Ovary (tissue), 9 donors: Measurements from ENCODE around the gene RPL36A. TPM values are rescaled to one million over a fixed set of nuclear protein-coding genes. Genes with fewer than 3 reads are reported as not detected.

ENCODE experiments used
- DNase-seq, 5 donors: peaks; one replicate each; pipeline ENCODE4 v3.0.0-alpha.2; 2019 to 2020
- H3K27ac ChIP-seq, 2 donors: fragments of 200-600 bp; one replicate each; pipeline versions ENCODE4 v1.5.1 to v1.8.0; 2019 to 2022
- H3K27me3 ChIP-seq: fragments of 200-600 bp; one replicate; pipeline ENCODE4 v1.8.0; 2022
- H3K36me3 ChIP-seq: fragments of 200-600 bp; sonication (generic); one replicate; pipeline ENCODE4 v1.5.1; 2019
- H3K4me1 ChIP-seq: one replicate; pipeline ENCODE4 v1.8.1; 2013; ENCODE audit warnings: mild to moderate bottlenecking, moderate library complexity; ENCODE audit not compliant: insufficient read depth
- H3K4me3 ChIP-seq: fragments of 200-600 bp; sonication (generic); one replicate; pipeline ENCODE4 v1.5.1; 2017
- H3K9me3 ChIP-seq, 2 donors: fragments of 200-600 bp in 1 of 2; sonication (generic) in 1 of 2; one replicate each; pipeline versions ENCODE4 v1.5.1 to v1.8.1; 2013 to 2019; ENCODE audit warnings: mild to moderate bottlenecking in 1 of 2, moderate library complexity in 1 of 2
- EP300 ChIP-seq: sonication (generic); formaldehyde crosslinking; IDR thresholded peaks from one replicate; pipeline ENCODE4 v1.6.1; 2017; ENCODE audit warnings: antibody characterized with exemption
- POLR2A ChIP-seq: fragments of 450-650 bp; IDR thresholded peaks from one replicate; pipeline ENCODE4 v1.6.1; 2017; ENCODE audit warnings: antibody characterized with exemption, mild to moderate bottlenecking, moderate library complexity
- WGBS, 3 donors: extraction: QIAGEN DNeasy Blood & Tissue Kit in 1 of 3; methylation state at CpG; one replicate each; pipeline versions ENCODE4 v1.1.5 to v1.1.7; 2013 to 2017; 5-methylcytosine and 5-hydroxymethylcytosine counted together
- intact Hi-C, 4 donors: fragments of 100-400 bp; cut with DNase I; formaldehyde crosslinking; loops; one replicate each; pipeline versions ENCODE4 v1.11.0 to v1.15.1; 2022 to 2023
- polyA plus RNA-seq, 2 donors: library from polyadenylated mRNA; stranded (reverse); fragments of 200-250 nt in 1 of 2; fragments of 350-450 nt in 1 of 2; fragmentation: Illumina TruSeq in 1 of 2; extraction: RNeasy Lipid Tissue Mini Kit (QIAGEN cat#74804) in 1 of 2; gene quantifications; one replicate each; pipeline ENCODE4 v1.2.3, GENCODE V29; 2013 to 2014
- total RNA-seq, 7 donors: library from RNA; depleted of rRNA in 2 of 7; stranded (reverse); fragments of >200 nt in 2 of 7; fragmentation: NEBNext Ultra II Directional in 3 of 7; extraction: Animal tissue kit (Norgen Biotek cat#: 25700) in 3 of 7; gene quantifications; one replicate each; pipeline versions ENCODE4 v1.1.0 to v1.2.4, GENCODE V29; 2016 to 2023
- TF ChIP-seq, protein P1 (sequence below), 3 donors: fragments of 450-650 bp in 2 of 3; fragments of 200-600 bp in 1 of 3; IDR thresholded peaks; one replicate each; pipeline versions ENCODE4 v1.5.1 to v1.8.0; 2016 to 2022; ENCODE audit warnings: antibody characterized with exemption in 3 of 3, mild to moderate bottlenecking in 1 of 3
- donor health status: DM: no; HTN: no; CAD: no; lungs with moderate emphysema.
- donor health status: DM: no; HTN: no; CAD: no.
- donor health status: Bipolar disorder and iron deficiency.
- donor health status: DM: yes; HTN: yes; CAD: no.
- donor health status: DM: no; HTN: no; CAD: no.
- donor health status: DM: yes; HTN: yes; CAD: no.

Gene RPL36A
- total and polyA plus RNA-seq, 9 donors, result 405 to 5,275 (median 581) TPM

- Histone ChIP-seq H3K36me3 (no peaks in the 10 kb centered on the region), H3K27ac (peak overlapping the region; percentile 87 to 90), H3K4me1 (peaks cover 1% of the 10 kb centered on the region), H3K4me3 (peak overlapping the region; percentile 55), H3K9me3 (no peaks in the 10 kb centered on the region), H3K27me3 (no peaks in the 10 kb centered on the region)
- TF ChIP-seq POLR2A, result no peak
- TF ChIP-seq, protein P1, sequence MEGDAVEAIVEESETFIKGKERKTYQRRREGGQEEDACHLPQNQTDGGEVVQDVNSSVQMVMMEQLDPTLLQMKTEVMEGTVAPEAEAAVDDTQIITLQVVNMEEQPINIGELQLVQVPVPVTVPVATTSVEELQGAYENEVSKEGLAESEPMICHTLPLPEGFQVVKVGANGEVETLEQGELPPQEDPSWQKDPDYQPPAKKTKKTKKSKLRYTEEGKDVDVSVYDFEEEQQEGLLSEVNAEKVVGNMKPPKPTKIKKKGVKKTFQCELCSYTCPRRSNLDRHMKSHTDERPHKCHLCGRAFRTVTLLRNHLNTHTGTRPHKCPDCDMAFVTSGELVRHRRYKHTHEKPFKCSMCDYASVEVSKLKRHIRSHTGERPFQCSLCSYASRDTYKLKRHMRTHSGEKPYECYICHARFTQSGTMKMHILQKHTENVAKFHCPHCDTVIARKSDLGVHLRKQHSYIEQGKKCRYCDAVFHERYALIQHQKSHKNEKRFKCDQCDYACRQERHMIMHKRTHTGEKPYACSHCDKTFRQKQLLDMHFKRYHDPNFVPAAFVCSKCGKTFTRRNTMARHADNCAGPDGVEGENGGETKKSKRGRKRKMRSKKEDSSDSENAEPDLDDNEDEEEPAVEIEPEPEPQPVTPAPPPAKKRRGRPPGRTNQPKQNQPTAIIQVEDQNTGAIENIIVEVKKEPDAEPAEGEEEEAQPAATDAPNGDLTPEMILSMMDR (IDR thresholded peaks at IDR 0.05), result peak in 1 of 3 donors; percentile 29
- intact Hi-C loops, result no loop called here
- DNase-seq, result no peak
- WGBS, 3 donors, result 23 to 37% (median 37%) methylated on average over 8 of the region's 8 CpGs
Measured at GRCh38 chrX:101408532-101408841, 17.7 kb downstream of the RPL36A start.

- TF ChIP-seq, protein P1 (IDR thresholded peaks at IDR 0.05), result no peak
- WGBS, 3 donors, result 33 to 47% (median 36%) methylated on average over 6 of the region's 6 CpGs
- Histone ChIP-seq H3K27ac (no peak overlapping the region), H3K4me1 (peaks cover 1% of the 10 kb centered on the region), H3K36me3 (no peaks in the 10 kb centered on the region), H3K9me3 (no peaks in the 10 kb centered on the region), H3K27me3 (no peaks in the 10 kb centered on the region), H3K4me3 (peak overlapping the region; percentile 55)
- intact Hi-C loops, result no loop called here
- no peak for DNase-seq
Measured at GRCh38 chrX:101409043-101409442, 18.2 kb downstream of the RPL36A start.

GRCh38 chrX:101410461-101410860, 19.6 kb downstream of the RPL36A start:
- H3K4me3 ChIP-seq, result no peak overlapping the region
- no peaks in the 10 kb centered on the region for H3K27me3 ChIP-seq
- intact Hi-C loops, result loop anchor here in 2 of 4 donors (5.0 to 10.0 kb wide), 2 partner anchors 74 to 392 kb away; partner anchors contain the start of gene ARMCX4 (in 1 of the 2)
- H3K27ac ChIP-seq, result no peak overlapping the region
- no peak for DNase-seq
- H3K9me3 ChIP-seq, result no peaks in the 10 kb centered on the region
- peaks cover 1% of the 10 kb centered on the region for H3K4me1 ChIP-seq
- no peak for TF ChIP-seq POLR2A
- no peak for TF ChIP-seq EP300
- TF ChIP-seq, protein P1 (IDR thresholded peaks at IDR 0.05), result no peak
- 40 to 50% (median 50%) methylated on average over 7 of the region's 7 CpGs for WGBS, 3 donors
- no peaks in the 10 kb centered on the region for H3K36me3 ChIP-seq

GRCh38 chrX:101411984-101412383, 21.2 kb downstream of the RPL36A start:
- Histone ChIP-seq H3K4me1 (peaks cover 6% of the 10 kb centered on the region), H3K9me3 (no peaks in the 10 kb centered on the region), H3K4me3 (no peak overlapping the region), H3K27me3 (no peaks in the 10 kb centered on the region), H3K36me3 (no peaks in the 10 kb centered on the region), H3K27ac (no peak overlapping the region)
- no peak for DNase-seq
- intact Hi-C loops, result loop anchor here in 2 of 4 donors (5.0 to 10.0 kb wide), 2 partner anchors 73 to 390 kb away; partner anchors contain the start of gene ARMCX4 (in 1 of the 2)
- TF ChIP-seq, protein P1 (IDR thresholded peaks at IDR 0.05), result no peak
- TF ChIP-seq EP300, result no peak
- no peak for TF ChIP-seq POLR2A
- WGBS, 3 donors, result 74 to 76% (median 75%) methylated on average over 10 of the region's 10 CpGs
